ENCODE measurements around the gene UBQLNL.

UBQLNL gene

DNA sequence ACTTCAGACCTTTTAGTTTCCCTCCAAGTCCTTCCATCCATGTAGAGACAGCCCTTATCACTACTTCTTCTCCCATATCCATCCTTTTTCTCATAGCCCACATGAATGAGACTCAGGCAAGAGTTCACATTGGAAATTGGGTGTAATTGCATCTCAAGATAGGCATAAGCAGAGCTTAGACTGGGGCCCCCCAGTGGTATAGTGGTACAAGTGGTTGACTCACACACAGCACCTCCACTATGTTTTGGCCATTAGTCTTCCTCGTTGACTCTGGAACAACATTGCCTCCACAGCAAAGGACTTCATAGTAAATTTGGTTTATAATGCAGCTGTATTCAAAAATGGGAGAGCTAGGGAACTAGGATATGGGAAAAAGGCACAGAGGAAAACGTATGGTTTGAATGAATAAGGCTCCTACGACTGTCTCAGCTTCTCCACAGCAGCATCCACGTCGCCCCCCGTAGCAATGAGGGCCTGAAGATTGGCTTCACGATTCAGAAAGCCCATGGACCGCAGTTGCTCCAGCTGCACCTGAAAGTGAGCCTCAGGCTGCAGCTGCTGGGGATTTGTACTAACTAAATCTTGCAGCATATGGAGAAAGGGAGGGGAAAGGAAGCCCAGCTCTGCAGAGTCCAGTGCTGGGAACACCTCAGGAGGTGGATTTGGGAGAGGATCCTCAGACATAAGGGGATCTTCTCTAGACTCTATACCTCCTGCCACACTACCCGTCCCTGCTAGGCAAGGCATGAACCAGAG lies 9.1 kb downstream of the UBQLNL start:
- DNase-seq, result no peak

DNA sequence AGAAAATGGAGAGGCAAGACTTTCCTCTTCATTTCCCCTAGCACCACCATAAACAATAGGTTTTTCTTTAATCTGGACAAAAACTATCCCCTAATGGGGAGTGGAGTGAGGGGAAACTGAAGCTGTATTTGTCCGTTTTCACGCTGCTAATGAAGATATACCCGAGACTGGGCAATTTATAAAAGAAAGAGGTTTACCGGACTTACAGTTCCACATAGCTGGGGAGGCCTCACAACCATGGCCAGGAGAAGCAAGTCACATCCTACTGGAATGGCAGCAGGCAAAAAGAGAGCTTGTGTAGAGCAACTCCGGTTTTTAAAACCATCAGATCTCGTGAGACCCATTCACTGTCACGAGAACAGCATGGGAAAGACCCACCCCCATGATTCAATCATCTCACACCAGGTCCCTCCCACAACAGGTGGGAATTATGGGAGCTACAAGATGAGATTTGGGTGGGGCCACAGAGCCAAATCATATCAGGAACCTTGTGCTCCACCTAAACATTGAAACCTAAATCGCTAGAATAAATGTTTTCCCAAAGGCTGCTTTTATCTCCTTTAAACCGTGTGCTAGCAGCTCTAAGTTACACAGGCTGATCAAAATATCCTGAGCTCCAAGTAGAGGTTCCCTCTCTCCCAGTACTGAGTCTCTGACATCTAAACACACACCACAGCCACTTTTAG lies 11.0 kb downstream of the UBQLNL start:
- no peak for DNase-seq

DNA sequence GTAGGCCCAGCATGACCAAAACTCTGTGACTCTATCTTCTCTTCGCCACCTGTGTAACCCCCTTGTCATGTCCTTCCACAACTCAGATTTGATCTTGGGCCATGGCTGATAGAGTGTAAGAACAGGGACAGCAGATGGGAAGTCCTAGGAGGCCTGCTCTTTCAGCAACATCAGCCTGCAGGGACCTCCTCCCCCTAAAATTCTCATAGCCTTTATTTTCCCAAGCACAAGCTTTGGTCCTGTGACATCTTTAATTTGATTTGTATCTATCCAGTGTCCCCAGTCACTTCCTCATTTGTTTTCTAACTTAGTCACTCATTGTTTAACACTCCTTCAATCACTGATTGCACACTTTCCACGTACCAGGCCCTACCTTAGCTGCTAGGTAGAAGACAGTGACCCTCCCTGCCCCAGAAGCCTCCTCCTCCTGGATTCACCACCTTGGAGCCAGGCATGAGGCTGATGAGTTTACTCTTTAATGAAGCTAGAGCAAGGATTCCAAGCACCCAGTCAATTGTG lies 12.0 kb downstream of the UBQLNL start:
- no peak for DNase-seq

DNA sequence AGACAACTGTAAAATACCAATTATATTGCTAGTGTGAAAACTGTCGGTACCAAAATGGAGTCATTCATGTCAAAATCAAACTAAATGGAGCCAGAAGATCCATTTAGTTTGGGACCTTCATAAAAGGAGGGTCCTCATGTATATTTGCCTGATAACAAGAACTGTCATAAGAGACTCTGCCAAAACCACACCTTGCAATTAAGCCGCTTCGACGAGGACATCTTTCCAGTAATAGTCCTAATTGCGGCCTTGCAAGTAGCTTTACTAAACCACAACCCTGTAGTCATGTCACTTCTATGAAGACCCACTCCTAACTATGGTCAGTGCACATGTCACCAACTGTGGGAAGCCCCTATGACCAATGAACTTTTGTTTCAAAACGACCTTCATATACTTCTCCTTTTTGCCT lies 16.1 kb downstream of the UBQLNL start:
- no peak for DNase-seq

DNA sequence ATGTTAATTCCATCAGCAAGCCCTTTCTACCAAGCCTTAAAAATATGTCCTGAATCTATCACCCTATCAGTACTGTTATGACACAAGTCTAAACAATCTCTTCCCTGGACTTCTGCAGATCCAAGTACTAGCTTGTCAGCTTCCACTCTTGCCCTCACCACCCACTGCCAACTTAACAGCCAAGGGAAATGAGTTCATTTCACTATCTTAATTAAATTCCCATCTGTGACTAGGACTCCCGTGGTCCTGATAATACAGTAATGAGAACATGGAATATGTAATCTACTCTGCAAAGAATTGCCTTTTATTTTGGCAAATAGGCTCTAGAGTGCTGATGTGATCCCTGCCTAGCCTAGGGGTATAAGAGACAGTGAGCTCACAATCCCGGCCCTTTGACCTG lies 16.8 kb downstream of the UBQLNL start:
- no peak for DNase-seq

DNA sequence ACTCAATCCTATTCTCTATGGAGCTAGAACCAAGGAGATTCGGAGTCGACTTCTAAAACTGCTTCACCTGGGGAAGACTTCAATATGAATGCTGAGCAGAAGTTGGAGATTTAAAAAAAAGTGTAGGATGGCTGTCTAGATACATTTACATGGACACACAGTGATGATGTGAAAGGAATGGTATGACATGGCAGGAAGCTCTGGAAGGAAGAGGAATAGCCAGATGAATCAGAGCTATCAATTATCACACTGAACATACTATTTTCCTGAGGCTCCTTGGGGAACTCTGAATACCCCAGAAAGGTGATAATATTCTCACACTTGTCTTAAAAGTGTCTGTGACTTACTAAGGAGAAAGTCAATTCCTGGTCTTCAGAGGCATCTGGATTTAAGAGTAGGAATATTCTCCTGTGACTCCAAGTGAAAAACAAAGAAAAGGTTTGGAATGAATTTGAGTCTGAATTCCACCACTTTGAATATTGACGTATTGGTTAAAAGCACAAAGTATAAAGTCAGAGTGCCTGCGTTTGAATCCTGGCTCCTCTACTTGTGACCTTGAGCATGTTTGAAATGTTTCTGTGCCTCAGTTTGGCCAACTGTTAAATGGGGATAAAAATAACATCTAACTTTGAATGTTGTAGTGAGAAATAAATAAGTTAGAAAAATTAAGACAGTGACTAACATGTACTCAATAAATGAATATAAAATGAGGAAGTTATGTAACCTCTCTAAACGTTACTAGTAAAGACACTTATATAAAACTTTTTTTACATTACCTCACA lies 26.7 kb downstream of the UBQLNL start:
- DNase-seq, result no peak

DNA sequence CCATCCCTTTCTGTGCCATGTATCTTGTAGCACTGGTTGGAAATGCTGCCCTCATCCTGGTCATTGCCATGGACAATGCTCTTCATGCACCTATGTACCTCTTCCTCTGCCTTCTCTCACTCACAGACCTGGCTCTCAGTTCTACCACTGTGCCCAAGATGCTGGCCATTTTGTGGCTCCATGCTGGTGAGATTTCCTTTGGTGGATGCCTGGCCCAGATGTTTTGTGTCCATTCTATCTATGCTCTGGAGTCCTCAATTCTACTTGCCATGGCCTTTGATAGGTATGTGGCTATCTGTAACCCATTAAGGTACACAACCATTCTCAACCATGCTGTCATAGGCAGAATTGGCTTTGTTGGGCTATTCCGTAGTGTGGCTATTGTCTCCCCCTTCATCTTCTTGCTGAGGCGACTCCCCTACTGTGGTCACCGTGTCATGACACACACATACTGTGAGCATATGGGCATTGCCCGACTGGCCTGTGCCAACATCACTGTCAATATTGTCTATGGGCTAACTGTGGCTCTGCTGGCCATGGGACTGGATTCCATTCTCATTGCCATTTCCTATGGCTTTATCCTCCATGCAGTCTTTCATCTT lies 27.6 kb downstream of the UBQLNL start:
- DNase-seq, result no peak

DNA sequence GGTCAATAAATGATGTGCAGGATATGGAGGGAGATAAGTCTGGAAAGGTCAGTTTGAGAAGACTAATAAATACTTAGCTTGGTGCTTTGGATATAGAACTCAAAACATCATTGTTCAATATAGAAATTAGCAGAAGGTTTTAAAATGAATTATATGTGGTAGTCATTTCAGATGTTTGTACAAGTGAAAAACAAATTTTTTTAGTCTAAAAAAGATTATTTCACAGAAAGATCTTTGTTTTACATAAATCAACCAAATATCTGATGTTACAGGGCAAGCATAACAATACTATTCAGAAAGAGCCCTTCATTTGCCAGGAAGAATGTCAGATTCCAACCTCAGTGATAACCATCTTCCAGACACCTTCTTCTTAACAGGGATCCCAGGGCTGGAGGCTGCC lies 28.1 kb downstream of the UBQLNL start, which contains the start of gene OR52D1:
Gene OR52D1 (plus strand): TSS at position 301 of the 400 bp plus-strand sequence. CDS start 22 bp downstream, at position 323.
- no peak for DNase-seq

DNA sequence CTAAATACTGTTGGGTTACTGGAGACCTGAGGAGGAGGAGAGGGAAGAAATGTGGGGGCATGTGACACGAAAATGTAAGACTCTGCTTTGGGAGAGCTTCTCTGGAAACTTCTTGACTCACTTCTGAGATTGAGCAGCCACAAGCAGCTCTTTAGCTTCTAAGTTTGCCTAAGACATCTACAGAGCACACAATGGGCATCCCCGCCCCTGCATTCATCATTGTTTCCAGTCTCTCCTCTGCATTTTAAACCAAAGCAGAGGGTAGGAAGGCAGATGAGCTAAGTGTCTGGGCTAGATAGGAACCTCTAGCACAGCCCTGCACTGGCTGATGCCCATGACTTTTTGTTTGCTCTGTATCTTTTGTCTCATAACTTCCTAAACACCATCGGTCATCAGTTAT lies 30.1 kb downstream of the UBQLNL start:
- no peak for DNase-seq

DNA sequence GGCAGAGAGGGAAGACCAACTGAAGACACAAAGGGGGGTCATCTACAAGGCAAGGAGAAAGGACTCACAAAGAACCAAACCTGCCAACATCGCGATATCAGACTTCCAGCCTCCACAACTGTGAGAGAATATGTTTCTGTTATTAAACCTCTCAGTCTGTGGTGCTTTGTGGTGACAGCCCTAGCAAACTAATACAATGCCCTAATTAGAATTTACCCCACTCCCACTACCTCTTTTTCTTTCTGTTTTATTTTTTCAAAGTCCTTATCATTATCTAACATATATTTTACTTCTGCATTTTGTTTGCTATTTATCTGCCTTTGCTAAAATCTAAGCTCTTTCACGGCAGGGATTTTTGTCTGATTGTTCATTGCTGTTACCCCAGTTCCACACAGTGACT lies 30.5 kb downstream of the UBQLNL start:
- no peak for DNase-seq

DNA sequence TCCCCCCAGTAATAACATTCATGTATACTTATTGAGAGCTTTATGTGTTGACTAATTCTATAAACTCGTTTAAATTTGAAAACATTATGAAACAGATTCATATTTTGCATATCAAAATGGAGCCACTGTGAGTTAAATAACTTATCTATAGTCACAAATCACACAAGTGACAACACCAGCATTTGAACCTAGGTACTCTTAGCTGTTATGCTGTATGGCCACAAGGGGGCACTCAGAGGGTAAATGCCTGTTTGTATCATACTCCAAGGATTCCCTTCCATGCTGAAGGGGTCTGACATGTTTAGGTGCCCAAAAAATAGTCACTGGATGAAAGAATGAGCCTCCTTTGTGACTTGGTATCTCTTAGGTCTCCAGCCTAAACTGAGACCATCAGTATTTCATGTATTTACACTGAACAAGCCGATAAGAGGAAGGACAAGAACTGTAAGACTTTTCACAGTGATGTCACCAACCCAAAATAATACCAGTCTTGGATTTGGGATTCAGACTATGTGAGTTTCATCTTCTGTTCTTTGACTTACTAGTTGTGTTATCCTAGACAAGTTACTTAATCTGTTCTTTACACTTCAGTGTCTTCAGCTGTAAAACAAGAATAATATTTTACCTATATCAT lies 40.2 kb downstream of the UBQLNL start:
- peak; percentile 54 for DNase-seq

DNA sequence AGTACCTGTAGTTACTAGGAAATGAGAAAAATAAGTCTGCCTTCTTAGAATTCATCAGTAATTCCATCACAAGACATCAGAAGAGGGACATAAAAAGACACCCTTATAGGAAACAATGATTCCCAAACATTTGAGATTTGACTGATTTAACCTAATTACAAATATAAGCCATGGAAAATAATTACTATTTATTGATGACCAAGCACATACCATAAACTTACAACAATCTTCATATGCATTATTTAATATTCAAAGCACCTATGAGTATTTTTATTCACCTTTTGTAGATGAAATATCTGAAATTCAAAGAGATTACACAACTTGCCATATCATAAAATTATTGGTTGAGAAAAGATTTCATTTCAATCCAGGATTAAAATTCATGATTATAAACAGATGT lies 42.6 kb downstream of the UBQLNL start:
- no peak for DNase-seq

DNA sequence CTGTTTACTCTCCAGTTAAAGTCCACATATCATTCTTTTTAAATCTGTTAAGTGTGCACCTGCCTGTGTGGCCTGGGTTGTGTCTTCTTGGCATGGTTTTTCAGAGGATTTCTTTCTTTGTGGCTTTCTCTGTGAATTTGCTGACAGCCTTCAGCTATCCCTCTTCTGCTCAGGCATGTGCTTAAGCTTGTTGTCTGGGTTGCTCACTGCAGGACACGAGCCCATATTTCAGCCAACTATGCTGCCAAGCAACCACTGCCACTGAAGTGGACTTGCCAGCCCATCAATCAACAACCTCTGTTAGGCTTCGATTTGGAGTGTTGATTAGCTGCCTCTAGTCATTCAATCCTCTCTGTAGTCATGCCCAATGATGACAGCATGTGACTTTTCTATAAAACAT lies 49.0 kb downstream of the UBQLNL start:
- DNase-seq, result no peak
